GM19397 (cell line): ENCODE results near the gene TRAP1.
A peak's percentile ranks its signal among the peaks of the same experiment; 100 is the strongest.
"Not testable (repeated sequence)": the region's sequence is repeated elsewhere in the genome, so short reads cannot be mapped to it uniquely, and the experiment has no call there.

Experiments
- ATAC-seq: cut with Tn5 transposase; IDR thresholded peaks from one replicate; pipeline ENCODE4 v1.9.1; 2021; ENCODE audit warnings: mild to moderate bottlenecking, moderate library complexity; ENCODE audit not compliant: unreplicated experiment

Gene TRAP1

DNA sequence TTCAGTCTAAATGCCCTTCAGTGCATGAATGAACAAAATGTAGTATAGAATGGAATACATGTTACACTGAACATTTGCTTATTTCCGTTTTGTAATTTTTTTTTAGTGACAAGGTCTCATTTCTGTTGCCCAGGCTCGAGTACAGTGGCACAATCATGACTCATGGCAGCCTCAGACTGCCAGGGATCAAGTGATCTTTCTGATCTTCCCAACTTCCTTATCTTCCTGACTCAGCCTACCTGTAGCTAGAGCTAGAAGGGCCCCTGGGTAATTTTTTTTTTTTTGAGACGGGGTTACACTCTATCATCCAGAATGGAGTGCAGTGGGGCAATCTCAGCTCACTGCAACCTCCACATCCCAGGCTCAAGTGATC lies 98.6 kb downstream of the TRAP1 start:
- ATAC-seq, result no peak

DNA sequence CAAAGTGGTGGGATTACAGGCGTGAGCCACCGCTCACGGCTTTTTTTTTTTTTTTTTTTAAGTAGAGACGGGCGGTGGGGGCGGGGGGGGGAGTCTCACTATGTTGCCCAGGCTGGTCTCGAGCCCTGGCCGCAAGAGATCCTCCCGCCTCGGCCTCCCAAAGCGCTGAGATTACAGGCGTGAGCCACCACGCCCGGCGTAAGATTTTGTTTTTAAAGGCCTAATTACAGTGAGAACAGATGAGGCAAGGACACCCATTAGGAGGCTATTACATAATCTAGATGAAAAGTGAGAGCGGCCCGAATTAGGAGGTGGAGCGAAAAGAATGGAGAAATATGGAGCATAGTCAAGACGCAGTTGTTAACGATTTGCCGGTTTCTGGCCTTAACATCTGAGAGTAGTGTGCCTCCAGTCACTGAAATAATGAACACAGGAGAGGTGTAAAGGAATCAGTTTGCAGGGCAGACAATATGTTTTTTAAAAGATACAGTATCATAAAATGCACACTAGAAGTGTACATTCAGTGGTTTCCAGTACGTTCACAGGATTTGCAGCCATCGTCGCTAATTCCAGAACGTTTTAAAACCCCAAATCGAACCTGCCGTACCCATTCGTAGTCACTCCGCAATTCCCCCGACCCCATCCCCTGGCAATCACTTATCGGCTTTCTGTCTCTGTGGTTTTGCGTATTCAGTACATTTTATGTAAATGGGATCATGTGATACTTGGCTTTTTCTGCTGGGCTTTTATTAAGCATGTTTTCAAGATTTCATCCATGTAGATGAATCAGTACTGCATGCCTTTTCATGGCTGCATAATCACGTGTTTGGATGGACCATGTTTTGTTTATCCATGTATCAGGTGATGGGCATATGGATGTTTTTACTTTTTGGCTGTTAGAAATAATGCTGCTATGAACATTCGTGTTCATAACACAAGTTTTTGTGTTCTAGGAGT lies 104.5 kb downstream of the TRAP1 start:
- ATAC-seq, result no peak

GRCh38 chr16:3611146-3611975 lies 106.0 kb downstream of the TRAP1 start, which contains the start of gene SLX4:
Gene SLX4 (minus strand): TSS chr16:3611606. CDS start chr16:3608964, 2,642 bp downstream.
- peak; percentile 87 for ATAC-seq

DNA sequence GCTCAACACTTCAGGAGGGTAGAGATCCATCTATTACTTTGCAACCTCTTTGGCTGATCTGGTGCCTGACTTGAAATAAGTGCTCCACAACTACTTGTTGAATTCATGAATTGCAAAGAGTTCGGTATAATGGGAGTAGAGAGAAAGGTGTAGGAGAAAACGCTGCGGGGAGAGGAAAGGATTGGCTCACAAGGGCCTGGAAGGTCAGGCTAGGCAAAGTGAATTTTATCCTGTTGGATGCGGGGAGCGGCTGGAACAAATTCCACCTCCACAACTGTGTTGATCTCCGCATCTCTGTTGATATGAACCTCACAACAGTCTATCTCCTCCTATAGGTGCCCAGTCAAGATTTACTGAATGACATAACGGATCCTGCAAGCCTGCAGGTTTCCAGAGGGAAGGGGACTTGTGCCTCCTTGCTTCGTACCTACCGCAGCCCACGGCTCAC lies 106.6 kb downstream of the TRAP1 start:
- ATAC-seq, result no peak

DNA sequence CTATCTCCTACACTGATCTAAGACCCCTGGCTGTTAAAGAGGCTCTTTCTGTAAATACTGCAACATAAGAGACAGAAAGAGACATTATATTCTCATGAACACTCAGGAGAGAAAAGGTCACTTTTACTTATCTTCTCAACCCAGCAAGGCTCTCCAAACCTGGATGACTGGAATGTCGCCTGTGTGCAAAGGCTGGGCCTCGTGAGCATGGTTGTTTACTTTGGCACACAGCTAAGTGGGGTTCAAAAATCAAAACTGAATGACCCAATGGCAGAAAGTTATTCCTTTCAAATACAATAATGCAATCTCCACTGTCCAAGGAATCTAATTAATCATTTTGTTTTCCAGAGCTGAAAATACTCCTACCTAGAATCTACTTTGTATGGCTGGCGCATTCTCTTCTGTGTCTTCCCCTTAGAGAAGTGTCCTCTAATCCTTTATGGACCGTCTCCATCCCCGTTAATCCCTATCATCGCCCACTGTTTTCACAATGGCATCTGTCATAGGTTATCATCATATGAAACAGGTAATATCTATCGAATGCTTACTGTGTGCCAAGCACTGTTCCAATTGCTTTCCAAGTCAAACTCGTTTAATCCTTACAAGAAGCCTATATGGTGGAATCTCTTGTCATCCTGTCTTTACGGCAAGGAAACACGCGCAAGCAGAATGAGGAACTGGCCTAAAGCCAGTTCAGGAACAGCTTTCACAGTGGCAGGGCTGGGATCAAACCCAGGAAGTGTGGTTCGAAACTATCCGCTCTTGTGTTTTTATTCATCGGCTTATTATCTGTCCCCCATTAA lies 107.2 kb downstream of the TRAP1 start:
- no peak for ATAC-seq

DNA sequence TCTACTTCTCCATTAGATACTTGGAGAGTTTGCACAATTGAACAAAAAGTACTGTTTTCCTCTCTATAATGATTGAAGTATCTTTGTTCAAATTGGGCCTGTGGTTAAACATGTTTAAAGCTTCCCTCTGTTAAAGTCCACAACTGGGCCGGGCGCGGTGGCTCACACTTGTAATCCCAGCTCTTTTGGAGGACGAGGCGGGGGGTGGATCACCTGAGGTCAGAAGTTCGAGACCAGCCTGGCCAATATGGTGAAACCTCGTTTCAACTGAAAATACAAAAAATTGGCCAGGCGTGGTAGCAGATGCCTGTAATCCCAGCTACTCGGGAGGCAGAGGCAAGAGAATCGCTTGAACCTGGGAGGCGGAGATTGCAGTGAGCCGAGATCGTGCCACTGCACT lies 108.3 kb downstream of the TRAP1 start:
- ATAC-seq, result not testable (repeated sequence)

DNA sequence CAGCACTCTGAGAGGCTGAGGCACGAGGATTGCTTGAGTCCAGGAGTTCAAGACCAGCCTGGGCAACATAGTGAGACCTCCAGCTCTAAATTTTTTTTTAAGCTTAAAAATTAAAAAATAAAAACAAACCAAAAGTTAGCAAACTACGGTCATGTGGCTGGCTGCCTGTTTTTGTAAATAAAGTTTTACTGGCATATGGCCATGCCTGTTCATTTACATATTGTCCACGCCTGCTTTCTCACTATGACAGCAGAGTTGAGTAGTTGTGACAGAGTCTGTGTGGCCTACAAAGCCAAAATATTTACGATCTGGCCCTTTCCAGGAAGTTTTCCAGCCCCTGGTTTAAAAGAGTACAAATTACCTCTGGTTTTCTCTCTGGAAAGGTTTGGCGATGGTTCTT lies 109.3 kb downstream of the TRAP1 start:
- ATAC-seq, result no peak
